ENCODE results near the gene SULT4A1. TPM values are rescaled to one million over a fixed set of nuclear protein-coding genes. Genes with fewer than 3 reads are reported as not detected.

SULT4A1 gene
- total and polyA plus RNA-seq, 10 of the 15 experiments (the other 5 are each of a cell fraction or from before 2014, with no cell fraction given): not detected

- DNase-seq (ENCODE audit: low read depth, low spot score) (no peak), FAIRE-seq (no peak), ATAC-seq (no peak)
- H3K4me2 ChIP-seq (ENCODE audit: control insufficient read depth, insufficient read depth): no peak overlapping the region
- no peaks in the 10 kb centered on the region for H3K27me3 ChIP-seq (replicated peaks in 1 of 2; ENCODE audit: control insufficient read depth in 2 of 2, insufficient read depth in 2 of 2, low read length in 1 of 2)
- ChIA-PET POLR2A (interaction anchor here (0.6 to 0.8 kb wide), 2 partner anchors 17 to 118 kb away, joined by 6 to 8 read pairs; no protein-coding TSS in a partner anchor), RAD21 (ENCODE audit: unreplicated experiment) (interaction anchor here (0.6 to 1.2 kb wide), 2 partner anchors 81 to 93 kb away, joined by 4 read pairs; partner anchors contain the start of gene PNPLA3), SMC1A (ENCODE audit: uncharacterized antibody, unreplicated experiment) (no interaction called here), CTCF (interaction anchor here (0.8 kb wide), 1 partner anchor 483 kb away, joined by 3 read pairs; no protein-coding TSS in a partner anchor)
- H3K4me1 ChIP-seq (ENCODE audit: control insufficient read depth, insufficient read depth, low read length): no peaks in the 10 kb centered on the region
- no TSS peak for BruUV-seq (replicated peaks)
- no peak overlapping the region for H3K4me3 ChIP-seq
- H3K9me3 ChIP-seq (replicated peaks; ENCODE audit: control insufficient read depth, insufficient read depth, low read length): no peaks in the 10 kb centered on the region
- intact Hi-C loops (cut with micrococcal nuclease; ENCODE audit: unreplicated experiment): loop anchor here (5.0 kb wide), 1 partner anchor 78 kb away; no protein-coding TSS in a partner anchor
- in situ Hi-C loops (cut with MboI): loop anchor here (10.0 kb wide), 1 partner anchor 435 kb away; no protein-coding TSS in a partner anchor
- WGBS (ENCODE audit: insufficient coverage, insufficient replicate concordance, low lambda C conversion rate, missing lambda C conversion rate): 40% methylated on average over 33 of the region's 33 CpGs
- H4K20me1 ChIP-seq (ENCODE audit: control insufficient read depth, insufficient read depth): no peaks in the 10 kb centered on the region
- H2AFZ ChIP-seq (ENCODE audit: control insufficient read depth, low read depth, low read length): no peak overlapping the region
- H3K27ac ChIP-seq (ENCODE audit: control insufficient read depth, insufficient read depth): no peak overlapping the region
- no peaks in the 10 kb centered on the region for H3K36me3 ChIP-seq (ENCODE audit: control insufficient read depth in 2 of 2, insufficient read depth in 2 of 2, low read length in 1 of 2)
- no peak overlapping the region for H3K9ac ChIP-seq (ENCODE audit: control insufficient read depth, insufficient read depth, low read length)
- H3K79me2 ChIP-seq (ENCODE audit: control insufficient read depth, insufficient read depth, low read length): no peaks in the 10 kb centered on the region
- TF ChIP-seq WRNIP1 (IDR thresholded peaks at IDR 0.05; ENCODE audit: borderline replicate concordance, low read depth, low read length) (no peak), EED (IDR thresholded peaks at IDR 0.05; ENCODE audit: low read depth) (no peak), RAD51 (IDR thresholded peaks at IDR 0.05) (no peak), IKZF1 (conservative IDR thresholded peaks at IDR 0.05) (no peak)
- TF ChIP-seq, protein P1, sequence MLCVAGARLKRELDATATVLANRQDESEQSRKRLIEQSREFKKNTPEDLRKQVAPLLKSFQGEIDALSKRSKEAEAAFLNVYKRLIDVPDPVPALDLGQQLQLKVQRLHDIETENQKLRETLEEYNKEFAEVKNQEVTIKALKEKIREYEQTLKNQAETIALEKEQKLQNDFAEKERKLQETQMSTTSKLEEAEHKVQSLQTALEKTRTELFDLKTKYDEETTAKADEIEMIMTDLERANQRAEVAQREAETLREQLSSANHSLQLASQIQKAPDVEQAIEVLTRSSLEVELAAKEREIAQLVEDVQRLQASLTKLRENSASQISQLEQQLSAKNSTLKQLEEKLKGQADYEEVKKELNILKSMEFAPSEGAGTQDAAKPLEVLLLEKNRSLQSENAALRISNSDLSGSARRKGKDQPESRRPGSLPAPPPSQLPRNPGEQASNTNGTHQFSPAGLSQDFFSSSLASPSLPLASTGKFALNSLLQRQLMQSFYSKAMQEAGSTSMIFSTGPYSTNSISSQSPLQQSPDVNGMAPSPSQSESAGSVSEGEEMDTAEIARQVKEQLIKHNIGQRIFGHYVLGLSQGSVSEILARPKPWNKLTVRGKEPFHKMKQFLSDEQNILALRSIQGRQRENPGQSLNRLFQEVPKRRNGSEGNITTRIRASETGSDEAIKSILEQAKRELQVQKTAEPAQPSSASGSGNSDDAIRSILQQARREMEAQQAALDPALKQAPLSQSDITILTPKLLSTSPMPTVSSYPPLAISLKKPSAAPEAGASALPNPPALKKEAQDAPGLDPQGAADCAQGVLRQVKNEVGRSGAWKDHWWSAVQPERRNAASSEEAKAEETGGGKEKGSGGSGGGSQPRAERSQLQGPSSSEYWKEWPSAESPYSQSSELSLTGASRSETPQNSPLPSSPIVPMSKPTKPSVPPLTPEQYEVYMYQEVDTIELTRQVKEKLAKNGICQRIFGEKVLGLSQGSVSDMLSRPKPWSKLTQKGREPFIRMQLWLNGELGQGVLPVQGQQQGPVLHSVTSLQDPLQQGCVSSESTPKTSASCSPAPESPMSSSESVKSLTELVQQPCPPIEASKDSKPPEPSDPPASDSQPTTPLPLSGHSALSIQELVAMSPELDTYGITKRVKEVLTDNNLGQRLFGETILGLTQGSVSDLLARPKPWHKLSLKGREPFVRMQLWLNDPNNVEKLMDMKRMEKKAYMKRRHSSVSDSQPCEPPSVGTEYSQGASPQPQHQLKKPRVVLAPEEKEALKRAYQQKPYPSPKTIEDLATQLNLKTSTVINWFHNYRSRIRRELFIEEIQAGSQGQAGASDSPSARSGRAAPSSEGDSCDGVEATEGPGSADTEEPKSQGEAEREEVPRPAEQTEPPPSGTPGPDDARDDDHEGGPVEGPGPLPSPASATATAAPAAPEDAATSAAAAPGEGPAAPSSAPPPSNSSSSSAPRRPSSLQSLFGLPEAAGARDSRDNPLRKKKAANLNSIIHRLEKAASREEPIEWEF (IDR thresholded peaks at IDR 0.05; ENCODE audit: insufficient replicate concordance, low read depth, low read length): no peak
- TF ChIP-seq, protein P2, sequence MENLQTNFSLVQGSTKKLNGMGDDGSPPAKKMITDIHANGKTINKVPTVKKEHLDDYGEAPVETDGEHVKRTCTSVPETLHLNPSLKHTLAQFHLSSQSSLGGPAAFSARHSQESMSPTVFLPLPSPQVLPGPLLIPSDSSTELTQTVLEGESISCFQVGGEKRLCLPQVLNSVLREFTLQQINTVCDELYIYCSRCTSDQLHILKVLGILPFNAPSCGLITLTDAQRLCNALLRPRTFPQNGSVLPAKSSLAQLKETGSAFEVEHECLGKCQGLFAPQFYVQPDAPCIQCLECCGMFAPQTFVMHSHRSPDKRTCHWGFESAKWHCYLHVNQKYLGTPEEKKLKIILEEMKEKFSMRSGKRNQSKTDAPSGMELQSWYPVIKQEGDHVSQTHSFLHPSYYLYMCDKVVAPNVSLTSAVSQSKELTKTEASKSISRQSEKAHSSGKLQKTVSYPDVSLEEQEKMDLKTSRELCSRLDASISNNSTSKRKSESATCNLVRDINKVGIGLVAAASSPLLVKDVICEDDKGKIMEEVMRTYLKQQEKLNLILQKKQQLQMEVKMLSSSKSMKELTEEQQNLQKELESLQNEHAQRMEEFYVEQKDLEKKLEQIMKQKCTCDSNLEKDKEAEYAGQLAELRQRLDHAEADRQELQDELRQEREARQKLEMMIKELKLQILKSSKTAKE (IDR thresholded peaks at IDR 0.05; ENCODE audit: low read depth, poor library complexity, severe bottlenecking): no peak
- TF ChIP-seq, protein P3, sequence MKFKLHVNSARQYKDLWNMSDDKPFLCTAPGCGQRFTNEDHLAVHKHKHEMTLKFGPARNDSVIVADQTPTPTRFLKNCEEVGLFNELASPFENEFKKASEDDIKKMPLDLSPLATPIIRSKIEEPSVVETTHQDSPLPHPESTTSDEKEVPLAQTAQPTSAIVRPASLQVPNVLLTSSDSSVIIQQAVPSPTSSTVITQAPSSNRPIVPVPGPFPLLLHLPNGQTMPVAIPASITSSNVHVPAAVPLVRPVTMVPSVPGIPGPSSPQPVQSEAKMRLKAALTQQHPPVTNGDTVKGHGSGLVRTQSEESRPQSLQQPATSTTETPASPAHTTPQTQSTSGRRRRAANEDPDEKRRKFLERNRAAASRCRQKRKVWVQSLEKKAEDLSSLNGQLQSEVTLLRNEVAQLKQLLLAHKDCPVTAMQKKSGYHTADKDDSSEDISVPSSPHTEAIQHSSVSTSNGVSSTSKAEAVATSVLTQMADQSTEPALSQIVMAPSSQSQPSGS (IDR thresholded peaks at IDR 0.05; ENCODE audit: low read length): no peak
- TF ChIP-seq, protein P4, sequence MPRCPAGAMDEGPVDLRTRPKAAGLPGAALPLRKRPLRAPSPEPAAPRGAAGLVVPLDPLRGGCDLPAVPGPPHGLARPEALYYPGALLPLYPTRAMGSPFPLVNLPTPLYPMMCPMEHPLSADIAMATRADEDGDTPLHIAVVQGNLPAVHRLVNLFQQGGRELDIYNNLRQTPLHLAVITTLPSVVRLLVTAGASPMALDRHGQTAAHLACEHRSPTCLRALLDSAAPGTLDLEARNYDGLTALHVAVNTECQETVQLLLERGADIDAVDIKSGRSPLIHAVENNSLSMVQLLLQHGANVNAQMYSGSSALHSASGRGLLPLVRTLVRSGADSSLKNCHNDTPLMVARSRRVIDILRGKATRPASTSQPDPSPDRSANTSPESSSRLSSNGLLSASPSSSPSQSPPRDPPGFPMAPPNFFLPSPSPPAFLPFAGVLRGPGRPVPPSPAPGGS (IDR thresholded peaks at IDR 0.05; ENCODE audit: borderline replicate concordance, insufficient read depth, low read depth, low read length, poor library complexity, severe bottlenecking): no peak
Measured at GRCh38 chr22:43829904-43830851, 32.1 kb downstream of the SULT4A1 start.

Measured in GM12878 (cell line).